ENCODE measurements around the gene PCSK7. TPM values are rescaled to one million over a fixed set of nuclear protein-coding genes. Genes with fewer than 3 reads are reported as not detected.
"Not testable (repeated sequence)": the region's sequence is repeated elsewhere in the genome, so short reads cannot be mapped to it uniquely, and the experiment has no call there.

PCSK7 gene, protein sequence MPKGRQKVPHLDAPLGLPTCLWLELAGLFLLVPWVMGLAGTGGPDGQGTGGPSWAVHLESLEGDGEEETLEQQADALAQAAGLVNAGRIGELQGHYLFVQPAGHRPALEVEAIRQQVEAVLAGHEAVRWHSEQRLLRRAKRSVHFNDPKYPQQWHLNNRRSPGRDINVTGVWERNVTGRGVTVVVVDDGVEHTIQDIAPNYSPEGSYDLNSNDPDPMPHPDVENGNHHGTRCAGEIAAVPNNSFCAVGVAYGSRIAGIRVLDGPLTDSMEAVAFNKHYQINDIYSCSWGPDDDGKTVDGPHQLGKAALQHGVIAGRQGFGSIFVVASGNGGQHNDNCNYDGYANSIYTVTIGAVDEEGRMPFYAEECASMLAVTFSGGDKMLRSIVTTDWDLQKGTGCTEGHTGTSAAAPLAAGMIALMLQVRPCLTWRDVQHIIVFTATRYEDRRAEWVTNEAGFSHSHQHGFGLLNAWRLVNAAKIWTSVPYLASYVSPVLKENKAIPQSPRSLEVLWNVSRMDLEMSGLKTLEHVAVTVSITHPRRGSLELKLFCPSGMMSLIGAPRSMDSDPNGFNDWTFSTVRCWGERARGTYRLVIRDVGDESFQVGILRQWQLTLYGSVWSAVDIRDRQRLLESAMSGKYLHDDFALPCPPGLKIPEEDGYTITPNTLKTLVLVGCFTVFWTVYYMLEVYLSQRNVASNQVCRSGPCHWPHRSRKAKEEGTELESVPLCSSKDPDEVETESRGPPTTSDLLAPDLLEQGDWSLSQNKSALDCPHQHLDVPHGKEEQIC
- total RNA-seq (ENCODE audit: low replicate concordance), result 54.6 and 61.1 TPM in 2 replicates
- long read RNA-seq, full-length matches to known transcripts, result 22 of 53 reads
- long read RNA-seq, partial matches to known transcripts, result 19 of 53 reads
- long read RNA-seq, other reads (novel, unspliced or antisense), result 12 of 53 reads

DNA sequence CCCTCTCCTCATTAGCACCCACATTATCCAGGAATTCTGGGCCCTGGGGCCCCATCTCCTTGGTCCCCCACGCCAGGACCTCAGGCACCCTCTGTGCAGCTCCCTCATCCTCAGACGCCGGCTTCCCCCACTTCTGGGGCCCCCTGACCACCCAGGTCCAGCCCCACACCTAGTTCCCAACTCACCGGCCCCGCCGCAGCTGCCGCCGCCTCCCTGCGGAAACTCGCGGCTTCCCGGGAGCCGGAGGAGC, at the start of gene PCSK7:
PCSK7 (minus strand) TSS at position 232 of the 250 bp plus-strand sequence. CDS start 2,229 bp downstream, outside the sequence.
- Mint-ChIP-seq H3K27ac (peak within 1 kb of the TSS; percentile 96), H3K27me3 (no peaks in the 10 kb centered on the region), H3K9me3 (no peaks in the 10 kb centered on the region), H3K36me3 (no peaks in the 10 kb centered on the region), H3K4me3 (peak within 1 kb of the TSS; percentile 100), H3K4me1 (ENCODE audit: unreplicated experiment) (peaks cover 30% of the 10 kb centered on the region)
- TF ChIP-seq, protein P1, sequence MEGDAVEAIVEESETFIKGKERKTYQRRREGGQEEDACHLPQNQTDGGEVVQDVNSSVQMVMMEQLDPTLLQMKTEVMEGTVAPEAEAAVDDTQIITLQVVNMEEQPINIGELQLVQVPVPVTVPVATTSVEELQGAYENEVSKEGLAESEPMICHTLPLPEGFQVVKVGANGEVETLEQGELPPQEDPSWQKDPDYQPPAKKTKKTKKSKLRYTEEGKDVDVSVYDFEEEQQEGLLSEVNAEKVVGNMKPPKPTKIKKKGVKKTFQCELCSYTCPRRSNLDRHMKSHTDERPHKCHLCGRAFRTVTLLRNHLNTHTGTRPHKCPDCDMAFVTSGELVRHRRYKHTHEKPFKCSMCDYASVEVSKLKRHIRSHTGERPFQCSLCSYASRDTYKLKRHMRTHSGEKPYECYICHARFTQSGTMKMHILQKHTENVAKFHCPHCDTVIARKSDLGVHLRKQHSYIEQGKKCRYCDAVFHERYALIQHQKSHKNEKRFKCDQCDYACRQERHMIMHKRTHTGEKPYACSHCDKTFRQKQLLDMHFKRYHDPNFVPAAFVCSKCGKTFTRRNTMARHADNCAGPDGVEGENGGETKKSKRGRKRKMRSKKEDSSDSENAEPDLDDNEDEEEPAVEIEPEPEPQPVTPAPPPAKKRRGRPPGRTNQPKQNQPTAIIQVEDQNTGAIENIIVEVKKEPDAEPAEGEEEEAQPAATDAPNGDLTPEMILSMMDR (conservative IDR thresholded peaks at IDR 0.05), result no peak
- no peak for DNase-seq (ENCODE audit: extremely low spot score, unreplicated experiment)

DNA sequence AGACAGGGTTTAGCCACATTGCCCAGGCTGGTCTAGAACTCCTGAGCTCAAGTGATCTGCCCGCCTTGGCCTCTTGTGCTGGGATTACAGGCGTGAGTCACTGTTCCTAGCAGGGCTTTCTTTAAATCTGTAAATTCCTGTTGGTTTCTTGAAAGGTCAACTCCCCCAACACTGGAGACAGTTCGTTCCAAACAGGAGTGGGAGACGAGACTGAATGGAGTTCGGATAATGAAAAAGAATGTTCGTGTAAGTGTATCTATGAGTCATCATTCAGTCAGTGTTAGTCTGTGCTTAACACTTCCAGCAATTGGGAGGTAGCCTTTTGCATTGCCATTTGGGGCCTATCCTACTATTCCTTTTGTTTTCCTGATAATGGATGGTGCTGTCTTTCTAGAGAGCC, 49.3 kb upstream of the PCSK7 start:
- Mint-ChIP-seq H3K36me3 (peaks cover 25% of the 10 kb centered on the region), H3K4me1 (ENCODE audit: unreplicated experiment) (no peaks in the 10 kb centered on the region), H3K4me3 (no peak overlapping the region), H3K9me3 (no peaks in the 10 kb centered on the region), H3K27me3 (no peaks in the 10 kb centered on the region), H3K27ac (no peak overlapping the region)
- TF ChIP-seq, protein P1 (conservative IDR thresholded peaks at IDR 0.05), result no peak
- no peak for DNase-seq (ENCODE audit: extremely low spot score, unreplicated experiment)

DNA sequence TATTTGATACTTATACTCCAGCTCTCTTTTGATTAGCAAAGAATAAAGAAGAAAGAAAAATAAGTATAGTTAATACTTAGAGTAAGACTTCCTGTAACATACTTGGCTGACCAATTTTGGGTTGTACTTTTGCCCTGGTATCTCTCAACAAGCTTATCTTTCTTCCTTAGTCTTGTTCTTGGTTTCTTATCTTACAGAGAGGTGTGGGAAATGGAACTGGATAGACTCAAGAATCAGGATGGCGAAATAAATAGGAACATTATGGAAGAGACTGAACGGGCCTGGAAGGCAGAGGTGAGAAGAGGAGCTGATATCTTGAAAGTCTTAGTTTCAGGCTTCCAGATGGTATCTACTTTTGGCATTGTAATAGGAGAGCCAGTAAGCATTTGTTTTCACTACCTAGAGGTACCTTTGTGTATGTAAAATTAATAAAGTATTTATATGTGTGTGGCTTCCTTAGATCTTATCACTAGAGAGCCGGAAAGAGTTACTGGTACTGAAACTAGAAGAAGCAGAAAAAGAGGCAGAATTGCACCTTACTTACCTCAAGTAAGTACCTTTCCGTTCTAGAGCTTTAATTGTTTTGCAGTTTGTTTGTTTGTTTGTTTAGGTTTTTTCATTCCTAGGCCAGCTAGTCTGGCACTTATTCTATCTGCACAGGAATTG, 48.0 kb upstream of the PCSK7 start:
- H3K36me3 Mint-ChIP-seq, result peaks cover 31% of the 10 kb centered on the region
- no peak for DNase-seq (ENCODE audit: extremely low spot score, unreplicated experiment)
- no peak overlapping the region for H3K4me3 Mint-ChIP-seq
- H3K27ac Mint-ChIP-seq, result no peak overlapping the region
- no peaks in the 10 kb centered on the region for H3K9me3 Mint-ChIP-seq
- TF ChIP-seq, protein P1 (conservative IDR thresholded peaks at IDR 0.05), result no peak
- no peaks in the 10 kb centered on the region for H3K4me1 Mint-ChIP-seq (ENCODE audit: unreplicated experiment)
- no peaks in the 10 kb centered on the region for H3K27me3 Mint-ChIP-seq

DNA sequence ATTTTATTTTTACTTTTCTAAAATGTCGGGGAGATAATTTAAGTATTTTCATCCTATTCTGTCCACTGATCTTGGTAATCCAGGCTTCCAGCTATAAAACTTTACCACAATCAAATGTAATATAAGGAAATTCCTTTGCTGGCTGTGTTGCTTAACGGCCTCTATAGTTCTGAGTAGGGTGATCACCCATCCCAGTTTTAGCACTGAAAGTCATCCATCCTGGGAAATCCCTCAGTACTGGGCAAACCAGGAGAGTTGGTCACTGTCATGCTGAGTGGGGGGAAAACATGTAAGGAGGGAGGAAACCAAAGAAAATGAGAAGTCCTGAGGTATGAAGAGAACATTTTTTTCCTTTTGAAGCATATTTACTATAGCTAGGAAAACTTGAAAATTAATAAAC, 46.5 kb upstream of the PCSK7 start:
- Mint-ChIP-seq H3K36me3 (peaks cover 35% of the 10 kb centered on the region), H3K4me1 (ENCODE audit: unreplicated experiment) (no peaks in the 10 kb centered on the region), H3K9me3 (no peaks in the 10 kb centered on the region), H3K27me3 (no peaks in the 10 kb centered on the region), H3K4me3 (no peak overlapping the region), H3K27ac (no peak overlapping the region)
- DNase-seq (ENCODE audit: extremely low spot score, unreplicated experiment), result no peak
- TF ChIP-seq, protein P1 (conservative IDR thresholded peaks at IDR 0.05), result no peak

DNA sequence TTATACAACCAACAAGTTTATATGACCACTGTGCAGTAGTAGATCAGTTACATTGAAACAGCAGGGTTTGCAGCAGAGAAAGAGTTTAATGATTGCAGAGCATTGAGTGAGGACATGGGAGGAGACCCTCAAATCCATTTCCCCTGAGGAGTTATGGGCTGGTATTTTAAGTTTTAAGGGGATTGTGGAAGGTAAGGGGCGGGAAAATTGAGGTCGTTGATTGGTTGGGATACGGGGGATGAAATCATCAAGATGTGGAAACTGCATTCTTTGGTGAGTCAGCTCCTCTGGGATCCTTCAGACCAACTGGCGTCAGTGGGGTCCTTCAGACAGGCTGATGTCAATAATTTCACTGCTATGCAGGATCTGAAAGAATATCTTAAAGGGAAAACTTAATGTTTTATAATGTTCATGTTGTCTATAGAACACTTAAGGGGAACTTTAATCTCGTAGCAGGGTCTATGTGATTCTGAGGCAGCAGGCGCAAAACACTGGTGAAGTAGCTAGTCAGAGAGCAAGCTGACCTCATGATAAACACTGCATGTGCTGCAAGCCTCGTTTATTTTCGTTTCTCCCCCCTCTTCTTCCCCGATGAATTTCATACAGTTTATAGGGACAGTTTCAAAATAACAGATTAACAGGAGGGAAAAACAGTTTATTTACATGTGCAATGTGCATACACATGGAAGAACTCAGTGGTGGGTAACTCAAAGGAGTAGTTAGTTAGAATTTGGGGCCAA, 41.8 kb upstream of the PCSK7 start:
- H3K27me3 Mint-ChIP-seq, result no peaks in the 10 kb centered on the region
- DNase-seq (ENCODE audit: extremely low spot score, unreplicated experiment), result no peak

DNA sequence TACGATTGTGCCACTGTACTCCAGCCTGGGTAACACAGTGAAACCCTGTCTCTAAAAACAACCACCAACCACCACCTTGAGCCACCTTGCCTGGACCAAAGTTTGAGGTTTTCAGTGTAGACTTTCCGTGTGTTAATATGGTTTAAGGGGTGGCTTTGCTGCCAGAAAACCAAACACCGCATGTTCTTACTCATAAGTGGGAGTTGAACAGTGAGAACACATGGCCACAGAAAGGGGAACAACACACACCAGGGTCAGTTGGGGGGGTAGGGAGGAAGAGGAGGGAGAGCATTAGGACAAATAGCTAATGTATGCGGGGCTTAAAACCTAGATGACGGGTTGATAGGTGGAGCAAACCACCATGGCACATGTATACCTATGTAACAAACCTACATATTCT, 40.3 kb upstream of the PCSK7 start:
- not testable (repeated sequence) for H3K27me3 Mint-ChIP-seq; H3K9me3 Mint-ChIP-seq; DNase-seq (ENCODE audit: extremely low spot score, unreplicated experiment); H3K4me3 Mint-ChIP-seq; H3K27ac Mint-ChIP-seq; H3K4me1 Mint-ChIP-seq (ENCODE audit: unreplicated experiment)
- peaks cover 32% of the 10 kb centered on the region for H3K36me3 Mint-ChIP-seq

More for the DNA sequence above, 41.8 kb upstream of the PCSK7 start:
- Mint-ChIP-seq H3K36me3 (peaks cover 32% of the 10 kb centered on the region), H3K27ac (no peak overlapping the region), H3K9me3 (peaks cover 5% of the 10 kb centered on the region), H3K4me3 (no peak overlapping the region), H3K4me1 (ENCODE audit: unreplicated experiment) (no peaks in the 10 kb centered on the region)
- TF ChIP-seq, protein P1 (conservative IDR thresholded peaks at IDR 0.05), result no peak
